Stimulated activated CD4-positive, alpha-beta T cell treated with anti-CD3 and anti-CD28 coated beads, Interleukin-1b, Interleukin-23, amount 100 ng/mL, for 4 hours (primary cell): Measurements from ENCODE around the gene ZNF91.
"Not testable (repeated sequence)": the region's sequence is repeated elsewhere in the genome, so short reads cannot be mapped to it uniquely, and the experiment has no call there.

Experiments used
- DNase-seq, 2 donors: peaks; one replicate each; pipeline ENCODE4 v3.0.0-alpha.2; 2020; ENCODE audit warnings: low read depth in 2 of 2

ZNF91 gene

DNA sequence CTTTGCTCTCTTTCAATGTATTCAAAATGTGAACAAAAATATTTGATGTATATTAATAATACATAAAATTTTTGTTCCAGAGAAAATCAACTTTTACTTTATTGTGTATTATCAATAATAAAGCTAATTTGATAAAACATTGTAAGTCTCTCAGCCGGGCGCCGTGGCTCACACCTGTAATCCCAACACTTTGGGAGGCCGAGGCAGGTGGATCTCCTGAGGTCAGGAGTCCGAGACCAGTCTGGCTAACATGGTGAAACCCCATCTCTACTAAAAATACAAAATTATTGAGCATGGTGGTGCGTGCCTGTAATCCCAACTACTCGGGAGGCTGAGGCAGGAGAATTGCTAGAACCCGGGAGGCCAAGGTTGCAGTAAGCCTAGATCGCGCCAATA lies 449 bp upstream of the ZNF91 start:
- DNase-seq: peak in 1 of 2 donors; percentile 1

DNA sequence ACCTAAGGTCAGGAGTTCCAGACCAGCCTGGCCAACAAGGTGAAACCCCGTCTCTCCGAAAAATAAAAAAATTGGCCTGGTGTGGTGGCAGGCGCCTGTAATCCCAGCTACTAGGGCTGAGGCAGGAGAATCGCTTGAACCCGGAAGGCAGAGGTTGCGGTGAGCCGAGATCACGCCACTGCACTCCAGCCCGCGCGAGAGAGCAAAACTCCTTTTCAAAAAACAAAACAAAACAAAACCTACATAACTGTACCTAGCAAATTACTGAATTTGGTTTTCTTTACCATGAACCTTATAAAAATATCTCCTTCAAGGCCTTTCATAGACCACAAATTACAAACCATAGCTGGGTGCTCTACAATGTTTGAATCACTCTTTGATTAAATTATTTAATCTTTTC lies 760 bp downstream of the ZNF91 start:
- peak in 1 of 2 donors; percentile 3 for DNase-seq

DNA sequence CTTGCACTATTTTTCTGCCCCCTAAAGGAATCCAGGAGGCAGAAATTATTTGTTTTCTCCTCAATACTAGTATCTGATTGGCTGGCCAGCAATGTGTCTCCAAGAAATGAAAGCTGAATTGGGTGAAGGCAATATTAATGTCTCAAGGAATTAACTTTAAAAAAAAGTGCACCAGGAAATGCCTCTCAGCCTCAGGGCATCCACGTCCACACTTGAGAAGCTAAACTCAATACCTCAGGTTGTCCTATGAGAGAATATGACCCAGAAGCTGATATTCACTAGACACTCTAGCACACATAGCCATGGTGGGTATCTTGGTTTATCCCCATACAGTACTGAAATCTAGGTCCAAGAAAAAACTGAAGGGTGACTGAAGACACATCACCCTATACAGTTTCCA lies 2.1 kb downstream of the ZNF91 start:
- DNase-seq: no peak

DNA sequence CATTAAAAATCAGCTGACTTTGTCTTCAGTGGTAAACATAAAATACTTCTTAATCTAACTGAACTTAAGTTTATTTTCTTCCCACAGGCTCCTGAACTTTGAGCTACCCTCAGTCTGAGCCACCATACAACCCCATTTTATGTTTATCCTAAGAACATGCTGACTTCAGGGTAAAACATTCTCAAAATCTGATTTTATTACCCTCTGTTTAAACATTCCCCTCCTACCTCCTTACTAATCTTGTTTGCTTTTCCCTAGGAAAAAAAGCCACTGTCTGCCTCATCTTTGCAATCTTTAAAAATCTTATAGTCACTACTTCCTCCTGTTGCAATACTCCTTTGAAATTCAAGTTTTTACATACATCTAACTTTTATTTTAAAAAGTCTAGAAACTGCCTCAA lies 4.0 kb downstream of the ZNF91 start:
- no peak for DNase-seq

DNA sequence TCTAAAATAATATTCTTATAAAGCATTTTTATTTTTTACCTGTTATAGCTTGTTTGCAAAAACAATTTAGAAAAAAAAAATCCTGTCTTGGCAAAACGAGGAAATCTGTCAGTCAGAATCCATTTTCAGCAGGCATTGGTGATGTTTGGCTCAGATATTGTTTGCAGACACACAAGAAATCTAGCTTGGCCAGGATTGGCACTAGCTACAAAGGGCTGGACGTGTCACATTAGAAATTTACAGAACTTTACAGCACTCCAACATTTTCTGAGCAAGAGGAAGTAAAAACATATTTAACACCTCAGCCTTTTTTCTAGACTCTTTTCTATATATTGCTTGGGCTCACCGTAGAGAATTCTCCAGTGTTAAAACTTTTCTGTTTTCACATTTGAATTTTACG lies 9.9 kb downstream of the ZNF91 start:
- DNase-seq: no peak

DNA sequence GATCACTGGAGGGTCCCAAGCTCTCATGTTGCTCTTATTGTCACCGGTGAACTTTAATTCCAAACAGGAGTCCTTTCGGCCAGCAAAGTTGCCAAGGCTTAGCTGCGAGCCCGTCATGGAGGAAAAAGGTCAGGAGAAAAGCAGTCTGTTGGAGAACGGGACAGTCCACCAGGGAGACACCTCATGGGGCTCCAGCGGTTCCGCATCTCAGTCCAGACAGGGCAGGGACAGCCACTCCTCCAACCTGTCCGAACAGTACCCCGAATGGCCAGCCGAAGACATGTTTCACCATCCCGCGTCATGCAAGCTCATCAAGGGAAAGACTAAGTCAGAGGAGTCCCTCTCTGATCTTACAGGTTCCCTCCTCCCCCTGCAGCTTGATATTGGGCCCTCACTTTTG lies 10.4 kb downstream of the ZNF91 start:
- no peak for DNase-seq

DNA sequence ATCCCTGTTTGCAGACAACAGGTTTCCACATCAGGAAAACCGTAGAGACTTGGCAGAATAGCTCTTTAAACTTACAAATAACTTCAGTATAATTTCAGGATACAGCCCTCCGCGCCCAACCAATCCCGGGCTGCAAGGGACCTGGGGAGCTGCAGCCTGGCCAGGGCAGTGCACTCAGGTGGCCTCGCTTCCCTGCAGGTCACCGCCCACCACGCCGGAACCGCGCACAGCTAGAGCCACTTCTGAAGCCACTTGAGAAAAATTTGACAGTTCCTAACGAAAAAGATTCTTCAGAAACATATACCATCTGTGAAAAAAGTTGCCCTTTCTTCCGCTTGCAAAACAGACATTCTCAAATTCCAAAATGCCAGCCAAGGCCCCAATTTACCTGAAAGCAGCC lies 11.1 kb downstream of the ZNF91 start:
- DNase-seq: no peak

DNA sequence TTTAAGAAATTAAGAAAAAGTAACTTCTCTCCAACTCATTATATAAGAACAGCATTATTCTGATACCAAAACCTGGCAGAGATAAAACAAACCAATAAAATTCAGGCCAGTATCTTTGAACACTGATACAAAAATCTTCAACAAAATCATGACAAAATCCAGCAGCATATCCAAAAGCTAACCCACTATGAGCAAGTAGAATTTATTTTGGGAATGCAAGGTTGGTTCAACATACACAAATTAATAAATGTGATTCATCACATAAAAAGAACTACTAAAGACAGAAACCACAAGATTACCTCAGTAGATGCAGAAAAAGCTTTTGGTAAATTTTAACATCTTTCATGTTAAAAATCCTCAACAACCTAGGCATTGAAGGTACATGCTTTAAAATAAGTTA lies 12.3 kb downstream of the ZNF91 start:
- no peak for DNase-seq

DNA sequence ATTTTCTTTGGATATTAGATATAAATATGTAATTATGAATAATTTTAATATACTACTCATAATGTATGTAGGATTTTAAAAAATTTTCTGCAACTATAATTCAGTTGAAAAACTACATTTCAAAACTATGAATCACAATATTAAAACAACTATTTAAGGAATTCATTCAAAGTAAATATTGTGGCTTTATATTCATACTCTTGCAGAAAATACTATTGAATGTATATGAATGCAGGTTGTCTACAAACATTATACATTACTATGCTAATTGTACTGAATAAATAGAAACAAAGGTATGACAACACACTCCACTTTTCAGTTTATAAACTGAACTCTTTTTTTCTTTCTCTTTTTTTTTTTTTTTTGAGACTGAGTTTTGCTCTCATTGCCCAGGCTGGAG lies 14.2 kb downstream of the ZNF91 start:
- no peak for DNase-seq

DNA sequence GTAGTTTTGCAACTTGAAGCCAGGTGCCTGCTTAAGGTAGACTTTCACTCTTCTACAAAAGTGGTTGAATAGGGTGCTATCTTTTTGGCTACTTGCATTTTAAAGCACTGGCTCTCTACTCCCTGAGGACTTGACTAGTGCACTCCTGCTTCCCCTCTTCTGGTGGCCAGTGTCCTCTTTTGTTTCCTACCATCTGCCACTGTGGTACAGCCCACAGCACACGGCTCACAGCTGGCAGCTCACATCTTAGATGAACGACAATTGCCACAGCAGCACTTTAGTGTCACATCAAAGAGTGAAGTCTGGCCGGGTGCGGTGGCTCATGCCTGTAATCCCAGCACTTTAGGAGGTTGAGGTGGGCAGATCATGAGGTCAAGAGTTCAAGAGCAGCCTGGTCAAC lies 15.6 kb downstream of the ZNF91 start:
- DNase-seq: not testable (repeated sequence)

DNA sequence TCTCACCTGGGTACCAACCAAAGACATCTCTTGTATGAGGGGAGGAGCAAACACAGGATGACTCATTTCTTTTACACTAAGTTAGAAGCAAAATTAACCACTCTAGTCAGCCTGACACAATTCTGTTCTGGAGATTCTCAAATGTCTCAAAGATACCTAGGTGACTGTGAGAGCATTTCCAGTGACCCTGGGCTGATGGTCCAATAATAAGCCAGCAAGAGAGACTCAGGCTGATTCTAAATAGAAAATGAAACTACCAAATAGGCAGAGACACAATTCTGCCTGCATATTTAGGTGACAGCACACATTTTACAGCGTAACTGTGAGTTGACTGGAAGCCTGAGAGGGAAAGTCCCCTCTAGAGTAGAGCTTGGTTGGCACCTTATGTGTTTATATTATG lies 16.3 kb downstream of the ZNF91 start:
- DNase-seq: no peak

DNA sequence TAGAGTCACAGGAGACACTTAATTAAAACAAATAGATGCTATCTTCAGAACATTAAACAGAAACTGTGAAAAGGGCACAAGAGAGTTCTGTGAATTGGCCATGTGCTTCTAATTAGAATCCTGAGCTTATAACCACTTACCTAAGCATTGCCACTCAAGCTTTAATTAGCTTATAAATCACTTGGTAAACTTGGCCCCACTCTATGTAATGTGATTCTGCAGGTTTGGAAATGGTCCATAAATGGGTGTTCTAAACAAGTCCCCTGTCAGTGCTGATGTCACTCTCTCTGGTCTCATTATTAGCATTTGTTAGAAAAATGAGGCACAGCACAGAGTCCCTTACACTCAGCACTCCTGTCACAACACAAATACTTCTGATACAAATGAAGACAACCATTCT lies 18.0 kb downstream of the ZNF91 start:
- no peak for DNase-seq

DNA sequence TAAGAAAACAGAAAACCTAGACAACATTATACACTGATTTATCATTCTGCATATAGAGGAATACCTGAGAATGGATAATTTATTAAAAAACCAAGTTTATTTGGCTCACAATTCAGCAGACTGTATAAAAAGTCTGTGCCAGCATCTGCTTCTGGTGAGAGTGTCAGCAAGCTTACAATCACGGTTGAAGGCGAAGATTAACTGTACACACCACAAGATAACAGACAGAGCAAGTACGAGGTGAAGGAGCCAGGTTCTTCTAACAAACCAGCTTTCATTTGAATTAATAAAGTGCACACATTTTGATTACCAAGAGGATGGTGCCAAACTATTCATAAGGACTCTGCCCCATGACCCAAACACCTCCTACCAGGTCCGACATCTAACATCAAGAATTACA lies 28.8 kb downstream of the ZNF91 start:
- DNase-seq: no peak

DNA sequence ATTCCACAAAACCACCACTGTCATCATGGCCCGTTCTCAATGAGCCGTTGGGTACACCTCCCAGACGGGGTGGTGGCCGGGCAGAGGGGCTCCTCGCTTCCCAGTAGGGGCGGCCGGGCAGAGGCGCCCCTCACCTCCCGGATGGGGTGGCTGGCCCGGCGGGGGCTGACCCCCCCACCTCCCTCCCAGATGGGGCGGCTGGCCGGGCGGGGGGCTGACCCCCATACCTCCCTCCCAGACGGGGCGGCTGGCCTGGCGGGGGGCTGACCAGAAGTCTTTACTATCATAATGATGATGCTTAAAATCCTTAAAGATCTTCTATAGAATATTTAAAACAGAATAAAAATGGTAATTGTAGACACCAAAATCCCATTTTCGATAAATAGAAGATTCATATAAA lies 29.2 kb downstream of the ZNF91 start:
- DNase-seq: not testable (repeated sequence)

DNA sequence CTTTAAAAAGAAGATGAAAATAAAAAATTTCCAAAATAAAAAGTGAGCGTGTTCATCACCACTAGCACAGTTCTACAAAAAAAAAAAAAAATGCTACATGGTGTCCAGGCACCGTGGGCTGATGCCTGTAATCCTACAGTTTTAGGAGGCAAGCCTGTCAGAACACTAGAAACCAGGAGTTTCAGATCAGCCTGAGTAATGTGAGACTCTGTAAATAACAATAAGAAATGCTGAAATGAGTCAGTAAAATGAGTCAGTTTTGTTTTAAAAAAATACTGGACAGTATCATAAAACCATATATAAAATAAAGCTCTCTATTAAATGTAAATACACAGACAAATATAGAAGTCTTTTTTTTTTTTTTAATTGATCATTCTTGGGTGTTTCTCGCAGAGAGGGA lies 30.0 kb downstream of the ZNF91 start:
- DNase-seq: no peak

DNA sequence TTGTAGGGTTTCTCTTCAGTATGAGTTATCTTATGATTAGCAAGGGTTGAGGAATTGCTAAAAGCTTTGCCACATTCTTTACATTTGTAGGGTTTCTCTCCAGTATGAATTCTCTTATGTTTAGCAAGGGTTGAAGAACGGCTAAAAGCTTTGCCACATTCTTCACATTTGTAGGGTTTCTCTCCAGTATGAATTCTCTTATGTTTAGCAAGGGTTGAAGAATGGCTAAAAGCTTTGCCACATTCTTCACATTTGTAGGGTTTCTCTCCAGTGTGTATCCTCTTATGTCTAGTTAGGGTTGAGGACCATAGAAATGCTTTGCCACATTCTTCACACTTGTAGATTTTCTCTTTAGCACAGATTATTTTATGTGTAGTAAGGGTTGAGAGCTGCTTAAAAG lies 33.4 kb downstream of the ZNF91 start:
- DNase-seq: not testable (repeated sequence)

DNA sequence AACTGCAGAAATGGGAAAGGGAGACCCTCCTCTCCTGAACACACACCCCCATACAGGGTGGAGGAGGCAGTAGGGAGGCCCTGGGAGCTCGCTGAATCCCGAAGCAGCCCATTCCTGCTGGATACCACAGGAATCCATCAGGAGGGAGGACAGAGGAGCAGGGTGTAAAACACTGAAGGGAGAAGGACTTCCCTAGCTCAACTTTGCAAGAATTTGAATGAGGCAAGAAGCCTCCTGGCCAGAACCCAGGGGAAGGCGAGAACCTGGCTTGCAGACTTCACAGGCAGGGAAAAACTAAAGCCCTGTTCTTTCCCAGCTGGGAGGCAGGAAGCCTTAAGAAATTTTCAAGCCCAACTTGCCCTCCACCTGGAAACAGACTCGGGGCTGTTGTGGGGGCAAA lies 43.5 kb downstream of the ZNF91 start:
- no peak for DNase-seq

DNA sequence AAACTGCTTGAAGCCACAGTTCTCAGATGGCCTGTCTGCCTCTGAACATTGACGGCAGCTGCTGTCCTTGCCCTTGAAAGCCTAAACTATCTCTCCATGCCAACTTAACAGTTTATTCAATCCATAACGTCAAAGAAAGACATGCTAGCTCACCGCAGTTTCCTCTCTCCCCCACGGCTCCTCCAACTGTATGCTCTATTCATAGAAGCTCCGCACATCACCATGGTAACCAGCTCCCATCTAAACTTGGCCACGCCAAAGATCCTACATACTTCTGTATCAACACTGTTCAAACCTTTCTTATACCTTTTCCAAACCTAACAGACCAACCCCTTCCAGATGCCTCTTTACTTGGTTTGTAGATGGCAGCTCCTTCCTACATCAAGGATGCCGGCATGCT lies 48.6 kb downstream of the ZNF91 start:
- no peak for DNase-seq

DNA sequence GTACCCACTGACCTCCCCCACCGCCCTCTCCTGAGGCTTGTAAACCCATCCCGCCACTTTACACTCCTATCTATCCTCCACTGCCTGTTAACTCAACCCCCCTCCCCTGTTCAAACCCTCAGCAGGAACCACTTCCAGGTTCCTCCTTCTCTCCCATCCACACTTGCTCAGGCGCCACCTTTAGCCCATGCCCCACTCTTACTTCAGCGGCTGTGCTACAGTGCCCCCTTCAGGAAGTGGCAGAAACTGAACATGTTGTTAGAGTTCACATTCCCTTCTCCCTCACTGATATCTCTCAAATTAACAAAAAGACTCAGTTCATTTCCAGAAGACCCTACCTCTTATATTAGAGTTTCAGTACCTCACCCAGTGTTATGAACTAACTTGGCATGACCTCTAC lies 49.4 kb downstream of the ZNF91 start:
- DNase-seq: no peak

DNA sequence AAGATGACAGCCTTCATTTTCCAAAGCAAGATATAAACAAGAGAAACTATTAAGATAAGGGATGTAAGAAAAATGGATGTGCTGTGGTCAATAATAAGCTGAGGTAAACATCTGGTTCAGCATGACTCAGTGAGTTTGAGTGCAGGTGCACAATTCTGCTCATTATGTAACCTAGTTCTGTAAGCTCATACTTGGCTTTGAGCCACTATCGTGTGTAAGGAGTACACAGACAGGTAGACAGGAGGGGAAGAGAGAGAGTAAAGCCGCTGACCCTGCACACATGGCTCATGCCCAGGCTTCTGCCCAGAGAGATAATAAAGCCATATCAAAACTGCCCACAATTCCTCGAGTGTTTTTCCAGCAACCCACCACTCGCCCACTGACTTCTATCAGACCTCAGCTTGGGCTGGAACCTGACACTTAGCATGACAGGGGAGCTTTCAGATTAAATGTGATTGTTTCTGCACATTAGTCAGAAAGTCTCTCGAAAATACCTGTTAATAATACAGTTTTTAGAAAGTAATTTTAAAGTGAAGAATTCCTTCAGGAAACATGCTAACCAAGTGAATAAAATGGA lies 51.7 kb downstream of the ZNF91 start:
- DNase-seq: no peak

DNA sequence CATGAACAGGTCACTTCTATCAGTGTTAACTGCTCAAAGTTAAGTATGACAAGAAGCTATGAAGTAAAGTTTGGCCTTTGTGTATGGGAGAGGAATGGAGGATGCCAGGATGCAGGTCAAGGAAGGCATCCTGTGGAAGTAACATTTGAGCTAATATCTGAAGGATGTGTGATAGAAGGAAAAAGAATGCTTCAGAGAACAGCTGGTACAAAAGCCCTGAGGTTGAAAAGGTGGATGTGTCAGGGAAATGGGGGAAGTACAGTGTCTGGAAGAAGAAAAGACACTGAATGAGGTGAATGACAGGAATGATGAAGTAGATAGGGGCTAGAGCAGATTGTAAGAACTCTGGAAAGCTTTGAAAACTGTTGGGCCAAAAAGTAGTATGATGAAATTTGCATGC lies 67.1 kb downstream of the ZNF91 start:
- no peak for DNase-seq

DNA sequence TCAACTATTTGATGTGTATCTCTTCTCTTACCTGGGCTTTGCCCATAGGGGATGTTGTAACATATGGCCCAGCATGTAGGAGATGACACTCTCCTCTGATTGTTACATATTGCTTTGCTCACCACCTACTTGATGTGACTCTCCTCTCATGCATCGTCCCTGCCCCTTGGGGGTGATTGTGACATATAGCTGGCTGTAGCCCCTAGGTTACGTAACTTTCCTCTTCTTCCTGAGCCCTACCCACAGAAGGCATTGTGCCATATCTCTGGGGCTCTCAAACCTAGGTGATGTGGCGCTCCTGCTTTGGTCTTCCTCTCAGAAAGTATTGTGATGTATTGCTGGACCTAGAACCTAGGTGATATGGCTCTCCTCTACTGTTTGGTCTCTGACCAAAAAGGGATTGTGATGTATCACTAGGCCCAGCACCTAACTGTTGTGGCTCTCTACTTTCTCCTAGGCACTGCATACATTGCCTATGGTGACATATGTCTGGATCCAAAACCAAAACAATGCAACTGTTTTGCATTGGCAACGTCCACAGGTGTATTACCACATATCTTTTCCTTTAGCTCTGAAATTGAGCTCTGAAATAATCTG lies 73.2 kb downstream of the ZNF91 start:
- DNase-seq: no peak

DNA sequence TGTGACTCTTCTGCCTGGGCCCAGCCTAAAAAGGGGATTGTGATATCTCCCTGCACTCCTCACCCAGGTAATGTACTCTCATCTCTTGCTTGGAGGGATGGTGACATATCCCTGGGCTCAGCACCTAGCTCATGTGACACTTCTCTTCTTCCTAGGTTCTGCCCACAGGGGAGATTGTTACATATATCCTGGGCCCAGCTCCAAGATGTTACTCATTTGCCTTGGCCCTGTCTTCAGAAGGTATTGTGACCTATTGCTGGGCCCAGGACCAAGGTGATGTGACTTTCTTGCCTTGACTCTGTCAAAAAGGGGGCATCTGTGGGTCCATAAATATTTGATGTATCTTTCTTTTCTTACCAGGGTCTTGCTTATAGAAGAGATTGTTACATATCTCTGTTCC lies 73.9 kb downstream of the ZNF91 start:
- not testable (repeated sequence) for DNase-seq

DNA sequence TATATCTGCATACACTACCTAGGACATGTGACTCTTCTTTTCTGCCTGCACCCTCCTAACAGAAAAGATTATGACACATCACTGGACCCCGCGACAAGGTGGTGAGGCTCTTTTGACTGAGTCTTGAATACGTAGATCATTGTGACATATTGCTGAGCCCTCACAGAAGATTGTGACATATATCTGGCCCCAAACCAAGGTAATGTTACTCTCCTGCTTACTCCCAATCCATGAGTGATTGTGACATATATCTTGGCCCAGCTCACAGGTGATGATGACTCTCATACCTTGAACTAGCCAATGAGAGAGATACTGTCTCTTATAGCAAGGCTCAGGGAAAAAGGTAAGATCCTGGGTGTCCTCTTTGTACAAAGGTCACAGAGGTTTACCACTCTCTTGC lies 75.7 kb downstream of the ZNF91 start:
- DNase-seq: not testable (repeated sequence)
